Measurements from ENCODE around the gene TMEM59. TPM values are rescaled to one million over a fixed set of nuclear protein-coding genes. Genes with fewer than 3 reads are reported as not detected.
"Not testable (repeated sequence)": the region's sequence is repeated elsewhere in the genome, so short reads cannot be mapped to it uniquely, and the experiment has no call there.

Gene TMEM59
- polyA plus RNA-seq, 1 donor, result 357 TPM

- no peak for DNase-seq
Measured at GRCh38 chr1:54013393-54014008, 39.5 kb downstream of the TMEM59 start.

GRCh38 chr1:54012863-54013262 lies 40.1 kb downstream of the TMEM59 start:
- DNase-seq, result no peak

GRCh38 chr1:54012008-54012325 lies 41.0 kb downstream of the TMEM59 start:
- DNase-seq, result no peak

GRCh38 chr1:54011316-54012007 lies 41.5 kb downstream of the TMEM59 start:
- DNase-seq, result no peak

GRCh38 chr1:54010415-54011117 lies 42.4 kb downstream of the TMEM59 start:
- DNase-seq, result no peak

- DNase-seq, result no peak
Measured at GRCh38 chr1:54009406-54009805, 43.6 kb downstream of the TMEM59 start.

GRCh38 chr1:54008876-54009275 lies 44.1 kb downstream of the TMEM59 start:
- no peak for DNase-seq

- DNase-seq, result no peak
Measured at GRCh38 chr1:54007613-54008012, 45.4 kb downstream of the TMEM59 start.

- DNase-seq, result no peak
Measured at GRCh38 chr1:54006508-54006907, 46.5 kb downstream of the TMEM59 start.

GRCh38 chr1:54004481-54005049 lies 48.4 kb downstream of the TMEM59 start:
- no peak for DNase-seq

- not testable (repeated sequence) for DNase-seq
Measured at GRCh38 chr1:54003750-54004480, 49.1 kb downstream of the TMEM59 start.

- DNase-seq, result no peak
Measured at GRCh38 chr1:54003249-54003646, 49.8 kb downstream of the TMEM59 start.

GRCh38 chr1:54002544-54003248 lies 50.3 kb downstream of the TMEM59 start:
- DNase-seq, result no peak

- no peak for DNase-seq
Measured at GRCh38 chr1:54001591-54001990, 51.4 kb downstream of the TMEM59 start.

GRCh38 chr1:53999920-54000319 lies 53.1 kb downstream of the TMEM59 start:
- no peak for DNase-seq

GRCh38 chr1:53998223-53998622 lies 54.8 kb downstream of the TMEM59 start:
- DNase-seq, result no peak

GRCh38 chr1:53995683-53996082 lies 57.3 kb downstream of the TMEM59 start:
- DNase-seq, result no peak

GRCh38 chr1:53994516-53994915 lies 58.5 kb downstream of the TMEM59 start:
- not testable (repeated sequence) for DNase-seq

GRCh38 chr1:53992085-53992874 lies 60.7 kb downstream of the TMEM59 start:
- DNase-seq, result no peak

GRCh38 chr1:53987880-53988279 lies 65.1 kb downstream of the TMEM59 start:
- no peak for DNase-seq

GRCh38 chr1:53986458-53986857 lies 66.5 kb downstream of the TMEM59 start:
- DNase-seq, result no peak

Measured in left kidney (tissue), 2 donors.